ENCODE results near the gene RAB10. TPM values are rescaled to one million over a fixed set of nuclear protein-coding genes. Genes with fewer than 3 reads are reported as not detected.

The RAB10 gene
- total RNA-seq, 1 experiment from 2014 or later: 130 TPM

DNA sequence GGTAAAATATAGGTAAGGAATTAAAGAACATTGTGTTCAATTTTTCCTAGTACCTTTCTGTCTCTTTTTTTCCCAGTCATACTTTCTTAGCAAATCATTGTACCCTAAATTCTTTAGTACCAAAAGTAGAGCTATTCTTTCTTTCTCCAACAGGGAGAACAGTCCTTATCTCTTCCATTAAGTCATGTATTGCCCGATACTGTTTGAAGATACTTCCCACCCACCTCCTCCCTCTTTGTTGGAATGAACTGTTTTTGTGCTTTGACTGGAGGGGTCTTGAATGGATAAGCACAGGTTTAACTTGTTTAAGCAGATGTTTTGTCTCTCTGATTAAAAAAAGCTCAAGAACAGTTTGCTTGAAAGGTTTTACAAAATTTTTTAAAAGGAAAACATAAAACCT, 41.3 kb downstream of the RAB10 start:
- Histone ChIP-seq H2BK20ac (ENCODE audit: low read depth, low read length, poor library complexity, severe bottlenecking) (no peak overlapping the region), H2BK12ac (ENCODE audit: insufficient read length, low read depth, low read length) (no peak overlapping the region), H4K91ac (ENCODE audit: insufficient read length, low read depth, low read length) (no peak overlapping the region), H3K18ac (ENCODE audit: insufficient read length, low read depth, low read length) (no peak overlapping the region), H3K23ac (ENCODE audit: insufficient read length, low read depth, low read length) (no peak overlapping the region), H3K4me1 (ENCODE audit: insufficient read depth, low read length) (peaks cover 6% of the 10 kb centered on the region; the same call in 1 of the 2 replicates), H2BK15ac (ENCODE audit: low read depth, low read length) (no peak overlapping the region), H3K27me3 (ENCODE audit: insufficient read depth, low read length) (no peaks in the 10 kb centered on the region), H3K9me3 (ENCODE audit: control insufficient read depth, low read depth, low read length) (peaks cover 1% of the 10 kb centered on the region), H3K4me2 (ENCODE audit: insufficient read depth, insufficient read length, low read length) (no peak overlapping the region), H4K8ac (replicated peaks; ENCODE audit: insufficient read length, low read depth, low read length) (no peak overlapping the region), H4K5ac (ENCODE audit: insufficient read length, low read depth, low read length) (no peak overlapping the region), H2AFZ (ENCODE audit: low read length) (no peak overlapping the region), H3K23me2 (ENCODE audit: insufficient read length, low read depth, low read length, poor library complexity, severe bottlenecking) (no peaks in the 10 kb centered on the region), H3K56ac (ENCODE audit: insufficient read length, low read depth, low read length) (no peak overlapping the region), H3K79me2 (ENCODE audit: insufficient read depth, low read length) (peaks cover 24% of the 10 kb centered on the region), H3K4ac (ENCODE audit: low read depth, low read length) (no peak overlapping the region), H3K79me1 (ENCODE audit: insufficient read depth, low read depth, low read length, poor library complexity, severe bottlenecking) (peaks cover 3% of the 10 kb centered on the region), H2AK5ac (ENCODE audit: insufficient read length, low read length) (no peak overlapping the region), H3K27ac (ENCODE audit: insufficient read length, low read depth, low read length) (no peak overlapping the region), H3K9ac (ENCODE audit: extremely low read depth, insufficient read length, low read length) (no peak overlapping the region), H3K14ac (ENCODE audit: insufficient read depth, low read length) (no peak overlapping the region), H2BK120ac (ENCODE audit: low read depth, low read length, poor library complexity, severe bottlenecking) (no peak overlapping the region), H3T11ph (ENCODE audit: low read length) (no peak overlapping the region), H2BK5ac (ENCODE audit: insufficient read length, low read length) (no peak overlapping the region), H4K20me1 (ENCODE audit: control insufficient read depth, insufficient read depth, insufficient read length) (no peaks in the 10 kb centered on the region)
- Mint-ChIP-seq H3K4me1 (peaks cover 40 to 42% of the 10 kb centered on the region in 2 experiments), H3K4me3 (no peak overlapping the region), H3K27ac (peak overlapping the region in 1 of 3 experiments; percentile 76; a peak in 2 of 7 replicates), H3K36me3 (ENCODE audit: insufficient read depth in 1 of 3, low read depth in 3 of 3) (peaks cover 18 to 20% (median 20%) of the 10 kb centered on the region in 3 experiments; a peak in 6 of 7 replicates), H3K9me3 (peaks cover 17 to 18% of the 10 kb centered on the region in 2 experiments; a peak in 4 of 5 replicates), H3K27me3 (ENCODE audit: low read depth) (no peaks in the 10 kb centered on the region)
- TF ChIP-seq, protein P1, sequence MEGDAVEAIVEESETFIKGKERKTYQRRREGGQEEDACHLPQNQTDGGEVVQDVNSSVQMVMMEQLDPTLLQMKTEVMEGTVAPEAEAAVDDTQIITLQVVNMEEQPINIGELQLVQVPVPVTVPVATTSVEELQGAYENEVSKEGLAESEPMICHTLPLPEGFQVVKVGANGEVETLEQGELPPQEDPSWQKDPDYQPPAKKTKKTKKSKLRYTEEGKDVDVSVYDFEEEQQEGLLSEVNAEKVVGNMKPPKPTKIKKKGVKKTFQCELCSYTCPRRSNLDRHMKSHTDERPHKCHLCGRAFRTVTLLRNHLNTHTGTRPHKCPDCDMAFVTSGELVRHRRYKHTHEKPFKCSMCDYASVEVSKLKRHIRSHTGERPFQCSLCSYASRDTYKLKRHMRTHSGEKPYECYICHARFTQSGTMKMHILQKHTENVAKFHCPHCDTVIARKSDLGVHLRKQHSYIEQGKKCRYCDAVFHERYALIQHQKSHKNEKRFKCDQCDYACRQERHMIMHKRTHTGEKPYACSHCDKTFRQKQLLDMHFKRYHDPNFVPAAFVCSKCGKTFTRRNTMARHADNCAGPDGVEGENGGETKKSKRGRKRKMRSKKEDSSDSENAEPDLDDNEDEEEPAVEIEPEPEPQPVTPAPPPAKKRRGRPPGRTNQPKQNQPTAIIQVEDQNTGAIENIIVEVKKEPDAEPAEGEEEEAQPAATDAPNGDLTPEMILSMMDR (conservative IDR thresholded peaks at IDR 0.05): no peak
- DNase-seq: no peak
- WGBS (ENCODE audit: extremely low coverage, insufficient read length, low lambda C conversion rate): no CpG with 5 or more reads among the region's 1 CpG

All from H9 (cell line).